WI38 (cell line): ENCODE measurements around the gene PRPF18.

ENCODE experiments used
- H3K4me3 ChIP-seq: 2 replicates; pipeline ENCODE4 v1.5.1; 2011; ENCODE audit warnings: low read depth, mild to moderate bottlenecking, control low read depth, low read length
- TF ChIP-seq, protein P1 (sequence below): IDR thresholded peaks from 2 replicates; pipeline ENCODE4 v1.5.1; 2012; ENCODE audit warnings: low read depth, mild to moderate bottlenecking, control low read depth, low read length

Gene PRPF18

DNA sequence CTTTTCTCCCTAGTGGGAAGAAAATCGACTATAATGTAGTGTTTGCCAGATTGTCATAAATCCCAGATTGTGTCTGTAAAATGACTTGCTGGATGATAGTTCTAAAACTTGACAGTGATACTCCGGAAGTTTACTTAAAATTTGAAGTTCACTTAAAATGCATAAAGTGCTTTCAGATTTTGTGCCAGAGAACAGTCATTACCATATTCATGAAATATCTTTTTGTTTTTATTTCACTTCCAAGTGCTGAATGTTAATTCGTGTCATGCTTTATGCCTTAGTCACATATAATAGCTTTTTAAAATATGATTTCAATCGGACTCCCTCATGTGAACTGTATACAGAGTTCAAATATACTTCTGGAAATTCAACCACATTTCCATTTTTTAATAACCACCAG, 30.4 kb downstream of the PRPF18 start:
- H3K4me3 ChIP-seq, result no peak overlapping the region
- TF ChIP-seq, protein P1, sequence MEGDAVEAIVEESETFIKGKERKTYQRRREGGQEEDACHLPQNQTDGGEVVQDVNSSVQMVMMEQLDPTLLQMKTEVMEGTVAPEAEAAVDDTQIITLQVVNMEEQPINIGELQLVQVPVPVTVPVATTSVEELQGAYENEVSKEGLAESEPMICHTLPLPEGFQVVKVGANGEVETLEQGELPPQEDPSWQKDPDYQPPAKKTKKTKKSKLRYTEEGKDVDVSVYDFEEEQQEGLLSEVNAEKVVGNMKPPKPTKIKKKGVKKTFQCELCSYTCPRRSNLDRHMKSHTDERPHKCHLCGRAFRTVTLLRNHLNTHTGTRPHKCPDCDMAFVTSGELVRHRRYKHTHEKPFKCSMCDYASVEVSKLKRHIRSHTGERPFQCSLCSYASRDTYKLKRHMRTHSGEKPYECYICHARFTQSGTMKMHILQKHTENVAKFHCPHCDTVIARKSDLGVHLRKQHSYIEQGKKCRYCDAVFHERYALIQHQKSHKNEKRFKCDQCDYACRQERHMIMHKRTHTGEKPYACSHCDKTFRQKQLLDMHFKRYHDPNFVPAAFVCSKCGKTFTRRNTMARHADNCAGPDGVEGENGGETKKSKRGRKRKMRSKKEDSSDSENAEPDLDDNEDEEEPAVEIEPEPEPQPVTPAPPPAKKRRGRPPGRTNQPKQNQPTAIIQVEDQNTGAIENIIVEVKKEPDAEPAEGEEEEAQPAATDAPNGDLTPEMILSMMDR, result no peak

DNA sequence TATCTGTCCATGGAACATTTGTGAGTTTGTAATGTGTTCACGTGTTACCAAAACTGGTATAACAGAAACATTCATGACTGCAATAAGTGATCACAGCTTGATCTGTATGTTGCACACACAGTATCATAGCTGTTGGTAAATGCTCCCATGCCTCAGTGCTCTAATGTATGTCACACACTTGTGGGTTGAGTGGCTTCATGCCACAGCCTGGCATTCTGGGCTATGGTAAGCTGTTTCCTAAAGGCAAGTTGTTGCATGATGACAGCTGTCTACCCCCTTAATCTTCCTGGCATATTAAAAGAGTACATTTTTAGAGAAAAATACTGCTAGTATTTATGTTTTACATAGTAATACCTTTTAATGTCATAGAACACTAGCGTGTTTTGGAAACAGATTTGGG, 35.2 kb downstream of the PRPF18 start:
- TF ChIP-seq, protein P1, result no peak
- H3K4me3 ChIP-seq, result no peak overlapping the region

DNA sequence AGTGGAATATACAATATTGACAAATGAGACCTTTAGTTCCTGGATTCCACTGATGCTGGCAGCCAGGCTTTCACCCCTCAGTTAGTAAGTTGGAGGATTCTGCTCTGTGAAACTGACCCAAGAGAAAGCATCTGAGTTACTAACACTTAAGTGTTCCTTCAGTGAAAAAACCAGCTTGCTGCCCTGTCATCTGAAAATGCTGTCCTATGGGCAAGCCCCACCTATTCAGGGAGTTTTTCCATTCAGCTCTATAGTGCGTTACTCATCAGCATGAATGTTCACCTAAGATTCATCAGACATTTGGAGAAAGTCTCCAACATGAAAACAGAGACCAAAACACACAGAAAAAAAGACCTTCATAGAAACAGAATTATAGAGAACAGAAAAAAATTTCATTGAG, 37.9 kb downstream of the PRPF18 start:
- TF ChIP-seq, protein P1, result no peak
- H3K4me3 ChIP-seq, result no peak overlapping the region

DNA sequence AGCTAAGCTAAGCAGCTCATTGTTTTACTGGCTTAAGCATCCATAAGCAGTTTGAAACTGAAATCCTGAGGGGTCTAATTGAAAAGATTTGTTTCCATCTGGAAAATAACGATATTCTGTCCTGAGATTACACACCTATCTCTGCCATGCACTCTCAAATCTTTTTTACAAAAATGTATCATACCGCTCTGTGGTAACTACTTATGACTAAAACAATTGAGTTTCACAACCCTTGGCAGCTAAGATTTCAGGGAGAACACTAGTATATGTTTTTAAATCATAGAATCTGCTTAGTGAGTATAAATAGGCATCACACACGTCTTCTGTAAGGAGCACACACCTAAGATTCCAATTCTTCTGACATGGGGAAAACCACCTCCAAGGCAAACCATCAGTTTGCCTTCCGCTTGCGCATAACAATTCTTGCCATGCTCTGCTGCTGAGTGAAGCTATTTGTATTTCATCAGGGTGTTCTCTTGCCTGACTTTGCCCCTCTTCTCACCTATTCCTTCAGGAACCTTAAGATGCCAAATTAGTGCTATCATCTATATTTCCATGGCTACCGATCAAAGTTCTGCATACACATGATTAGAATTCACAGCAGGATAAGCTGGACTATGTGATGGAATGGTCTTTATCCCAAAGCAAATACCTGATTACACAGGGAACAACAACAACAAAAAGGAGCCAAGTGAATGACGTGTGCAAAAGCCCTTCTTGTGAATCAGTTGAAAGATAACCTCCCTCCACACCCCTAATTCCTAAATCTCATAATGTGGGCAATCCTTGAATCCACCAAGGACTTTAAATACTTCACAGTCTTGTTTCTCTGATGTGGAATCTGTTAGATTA, 40.9 kb downstream of the PRPF18 start:
- no peak overlapping the region for H3K4me3 ChIP-seq
- TF ChIP-seq, protein P1, result no peak

DNA sequence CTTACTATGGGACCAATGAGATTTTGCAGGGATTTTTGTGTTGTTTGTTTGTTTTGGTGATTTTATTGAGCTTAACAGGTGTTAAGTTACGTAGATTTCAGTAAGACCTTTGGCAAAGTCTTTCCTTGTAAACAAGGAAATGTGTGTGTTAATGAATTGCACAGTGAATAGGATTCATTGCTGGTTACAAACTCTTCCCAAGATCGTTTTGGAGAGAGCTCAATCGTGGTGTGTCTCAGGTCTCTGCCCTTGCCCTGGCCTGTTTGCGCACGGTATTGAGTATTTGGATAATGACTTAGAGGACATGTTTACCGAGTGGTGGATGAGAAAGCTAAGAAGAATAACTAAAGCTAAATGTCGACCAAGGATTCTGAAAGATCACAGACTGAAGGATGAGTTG, 41.9 kb downstream of the PRPF18 start:
- TF ChIP-seq, protein P1, result no peak
- no peak overlapping the region for H3K4me3 ChIP-seq

DNA sequence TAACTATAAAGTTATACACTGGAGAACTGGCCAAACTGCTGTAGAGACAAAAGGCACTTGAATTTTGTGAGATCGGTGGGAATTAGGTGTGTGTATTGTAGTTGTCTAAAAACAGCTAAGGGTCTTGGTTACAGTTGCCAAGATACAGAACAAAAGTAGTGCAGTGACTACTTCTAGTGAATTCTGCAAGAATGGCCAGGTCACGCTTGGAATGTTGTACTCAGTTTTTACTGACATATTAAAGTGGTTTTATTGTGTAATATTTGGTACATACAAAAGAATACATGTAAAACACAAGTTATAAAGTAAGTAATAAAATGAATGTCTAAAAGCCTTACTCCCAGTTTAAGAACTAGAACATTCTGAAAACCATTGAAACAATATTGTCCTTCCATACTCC, 42.4 kb downstream of the PRPF18 start:
- no peak overlapping the region for H3K4me3 ChIP-seq
- TF ChIP-seq, protein P1, result no peak

DNA sequence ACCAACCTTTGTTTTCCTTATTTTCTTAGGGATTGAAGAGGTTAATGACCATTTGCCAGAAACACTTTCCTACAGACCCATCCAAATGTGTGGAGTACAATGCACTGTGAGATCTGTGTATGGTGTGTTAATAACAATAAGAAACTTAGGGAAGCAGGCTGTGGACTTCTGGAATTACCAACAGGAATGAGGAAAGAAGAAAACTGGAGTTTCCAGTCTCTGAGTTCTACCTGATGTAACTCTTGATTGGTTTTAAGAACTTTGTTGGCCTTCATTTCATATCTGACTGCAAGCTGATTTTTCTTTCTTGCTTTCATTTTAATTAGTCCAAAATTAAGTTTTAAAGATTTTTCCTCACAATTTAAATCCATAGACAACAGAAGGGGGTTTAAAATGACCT, 43.5 kb downstream of the PRPF18 start:
- TF ChIP-seq, protein P1, result no peak
- no peak overlapping the region for H3K4me3 ChIP-seq
